Measurements from ENCODE around the gene UGT1A8. TPM values are rescaled to one million over a fixed set of nuclear protein-coding genes. Genes with fewer than 3 reads are reported as not detected.

Gene UGT1A8
- total and polyA plus RNA-seq, 12 donors = 0.05 TPM; not detected in 11

GRCh38 chr2:233800208-233800607 lies 182.8 kb downstream of the UGT1A8 start:
- 65 to 84% (median 70%) methylated on average over 5 to 7 of the region's 7 CpGs for WGBS, 4 donors
- intact Hi-C loops (cut with DNase I) = no loop called here
- peaks cover 4% of the 10 kb centered on the region for H3K27me3 ChIP-seq
- no peak overlapping the region for H3K4me3 ChIP-seq
- TF ChIP-seq POLR2A (IDR thresholded peaks at IDR 0.05) (no peak), CTCF (IDR thresholded peaks at IDR 0.05) (no peak)
- H3K36me3 ChIP-seq (replicated peaks in 1 of 2) = no peaks in the 10 kb centered on the region
- no peaks in the 10 kb centered on the region for H3K4me1 ChIP-seq (replicated peaks in 1 of 2)
- peak in 1 of 7 donors; percentile 2 for DNase-seq
- H3K27ac ChIP-seq = no peak overlapping the region
- H3K9me3 ChIP-seq (replicated peaks in 1 of 3) = no peaks in the 10 kb centered on the region

GRCh38 chr2:233801357-233802131 lies 184.1 kb downstream of the UGT1A8 start:
- peak in 2 of 7 donors; percentile 0 to 24 for DNase-seq
- TF ChIP-seq POLR2A (IDR thresholded peaks at IDR 0.05) (no peak), CTCF (IDR thresholded peaks at IDR 0.05) (no peak)
- H3K4me1 ChIP-seq (replicated peaks in 1 of 2) = no peaks in the 10 kb centered on the region
- no peaks in the 10 kb centered on the region for H3K36me3 ChIP-seq (replicated peaks in 1 of 2)
- intact Hi-C loops (cut with DNase I) = no loop called here
- no peak overlapping the region for H3K27ac ChIP-seq
- H3K27me3 ChIP-seq = peaks cover 4% of the 10 kb centered on the region
- no peak overlapping the region for H3K4me3 ChIP-seq
- whole genome bisulfite sequencing, 4 donors = 76 to 87% (median 80%) methylated on average over 8 to 9 of the region's 9 CpGs
- no peaks in the 10 kb centered on the region for H3K9me3 ChIP-seq (replicated peaks in 1 of 3)

- DNase-seq = peak in 2 of 7 donors; percentile 2 to 17
- H3K4me3 ChIP-seq = no peak overlapping the region
- TF ChIP-seq POLR2A (IDR thresholded peaks at IDR 0.05) = no peak
- H3K27me3 ChIP-seq = peaks cover 4% of the 10 kb centered on the region
- H3K36me3 ChIP-seq (replicated peaks in 1 of 2) = no peaks in the 10 kb centered on the region
- H3K4me1 ChIP-seq (replicated peaks in 1 of 2) = no peaks in the 10 kb centered on the region
- WGBS, 4 donors = 61 to 79% (median 70%) methylated on average over 2 to 3 of the region's 3 CpGs
- intact Hi-C loops (cut with DNase I) = no loop called here
- no peak overlapping the region for H3K27ac ChIP-seq
- H3K9me3 ChIP-seq (replicated peaks in 1 of 3) = no peaks in the 10 kb centered on the region
Observed at GRCh38 chr2:233802132-233802815, 184.8 kb downstream of the UGT1A8 start.

GRCh38 chr2:233803292-233803911 lies 186.0 kb downstream of the UGT1A8 start:
- TF ChIP-seq POLR2A (IDR thresholded peaks at IDR 0.05) (no peak), CTCF (IDR thresholded peaks at IDR 0.05) (no peak)
- intact Hi-C loops (cut with DNase I) = no loop called here
- WGBS, 4 donors = 58 to 91% (median 70%) methylated on average over 1 to 2 of the region's 2 CpGs

More at GRCh38 chr2:233803292-233803911, 186.0 kb downstream of the UGT1A8 start:
- Histone ChIP-seq H3K27ac (no peak overlapping the region), H3K4me3 (no peak overlapping the region), H3K9me3 (replicated peaks in 1 of 3) (no peaks in the 10 kb centered on the region), H3K36me3 (replicated peaks in 1 of 2) (no peaks in the 10 kb centered on the region), H3K4me1 (replicated peaks in 1 of 2) (no peaks in the 10 kb centered on the region), H3K27me3 (peaks cover 4% of the 10 kb centered on the region)
- peak in 2 of 7 donors; percentile 4 to 24 for DNase-seq

Data from adrenal gland (tissue), 12 donors.